ENCODE data around the gene TGFBR1.
"Not testable (repeated sequence)": the region's sequence is repeated elsewhere in the genome, so short reads cannot be mapped to it uniquely, and the experiment has no call there.

The TGFBR1 gene

DNA sequence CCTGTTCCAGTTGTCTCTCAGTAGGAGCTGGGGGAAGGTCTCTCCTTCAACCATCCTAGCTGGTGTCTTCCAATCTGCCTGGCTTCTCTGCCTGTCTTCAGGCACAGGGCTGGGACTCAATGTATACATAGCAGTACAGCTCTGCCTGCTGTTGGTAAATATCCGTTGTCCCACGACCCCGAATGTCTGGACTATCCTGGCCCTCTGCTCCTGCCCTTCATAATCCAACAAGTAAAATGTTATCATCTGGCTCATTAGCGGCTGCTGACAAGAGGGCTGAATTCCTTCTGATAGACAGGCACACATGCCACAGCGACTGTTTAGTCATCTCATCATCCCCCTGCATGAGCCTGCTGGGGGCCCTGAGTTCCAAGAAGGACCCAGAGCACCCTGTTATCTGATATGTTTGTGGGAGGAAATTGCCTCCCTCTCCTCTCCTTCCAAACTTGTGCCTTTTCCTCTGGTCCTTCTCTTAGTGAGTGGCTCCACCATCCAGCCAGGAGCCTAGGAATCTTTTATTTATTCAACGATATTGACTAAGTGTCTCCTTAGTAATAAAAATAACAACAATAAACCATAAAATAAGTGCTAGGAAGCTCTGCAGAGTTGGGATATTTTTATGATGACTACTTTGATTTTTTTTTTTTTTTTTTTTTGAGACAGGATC lies 29.5 kb upstream of the TGFBR1 start:
- in situ Hi-C loops (cut with HindIII; ENCODE audit: low sequenced_read_pairs) = no loop called here

DNA sequence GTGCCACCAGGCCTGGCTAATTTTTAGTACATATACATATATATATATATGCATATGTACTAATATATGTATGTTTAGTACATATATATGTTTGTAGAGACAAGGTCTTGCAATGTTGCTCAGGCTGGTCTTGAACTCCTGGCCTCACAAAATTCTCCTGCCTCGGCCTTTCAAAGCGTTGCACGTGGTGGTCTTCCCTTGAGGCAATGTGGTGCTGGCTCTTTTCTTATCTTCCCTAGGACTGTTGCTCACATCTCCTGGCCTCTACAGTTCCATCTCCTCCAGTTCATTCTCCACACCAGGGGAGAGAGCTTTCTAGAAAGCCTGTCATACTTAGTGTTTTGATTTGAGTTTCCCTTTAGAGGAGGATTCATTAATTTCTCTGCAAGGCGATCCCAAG lies 28.9 kb upstream of the TGFBR1 start:
- in situ Hi-C loops (cut with HindIII; ENCODE audit: low sequenced_read_pairs) = no loop called here

- in situ Hi-C loops (cut with HindIII; ENCODE audit: low sequenced_read_pairs) = no loop called here
These were observed 28.3 kb upstream of the TGFBR1 start for GRCh38 chr9:99076483-99077171.

DNA sequence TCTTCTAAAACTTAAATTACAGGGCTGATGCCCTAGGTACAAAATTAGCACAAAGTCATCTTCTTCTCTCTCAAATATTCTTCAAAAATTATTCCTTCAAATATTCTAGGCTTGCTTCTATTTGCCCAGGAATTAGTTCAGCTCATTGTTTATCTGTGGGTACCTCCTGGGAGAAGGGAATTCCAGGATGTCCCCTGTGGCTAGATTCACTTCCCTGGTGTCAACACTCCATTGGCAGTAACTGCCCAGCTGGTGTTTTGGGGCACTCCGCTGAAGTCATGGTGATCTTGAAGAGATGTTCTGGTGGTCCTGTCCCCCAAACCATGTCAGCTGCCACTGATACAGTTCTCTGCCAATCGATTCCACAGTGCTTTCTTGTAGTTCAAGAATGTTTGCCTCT lies 26.2 kb upstream of the TGFBR1 start:
- in situ Hi-C loops (cut with HindIII; ENCODE audit: low sequenced_read_pairs) = no loop called here

- in situ Hi-C loops (cut with HindIII; ENCODE audit: low sequenced_read_pairs) = no loop called here
These were observed 25.4 kb upstream of the TGFBR1 start for GRCh38 chr9:99079542-99079941.

DNA sequence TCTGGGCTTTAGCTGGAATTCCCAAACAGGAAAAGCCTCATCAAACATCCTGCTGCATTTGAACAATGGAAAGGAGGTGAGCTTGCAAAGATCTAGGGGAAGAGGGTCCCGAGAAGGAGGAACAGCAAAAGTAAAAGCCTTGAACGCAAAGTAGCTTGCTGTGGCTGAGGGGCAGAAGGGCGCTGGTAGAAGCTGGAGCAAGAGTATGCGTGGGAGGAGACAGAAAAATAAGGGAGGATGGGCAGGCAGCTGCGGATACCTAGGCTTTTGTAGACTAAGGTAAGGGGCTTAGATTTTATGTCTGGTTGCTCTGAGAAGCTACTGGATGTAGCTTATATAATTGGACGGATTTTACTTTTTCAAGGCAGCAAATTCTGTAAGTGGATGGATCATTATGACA lies 21.9 kb upstream of the TGFBR1 start:
- in situ Hi-C loops (cut with HindIII; ENCODE audit: low sequenced_read_pairs) = no loop called here

- in situ Hi-C loops (cut with HindIII; ENCODE audit: low sequenced_read_pairs) = no loop called here
These were observed 18.7 kb upstream of the TGFBR1 start for GRCh38 chr9:99085949-99086948.

GRCh38 chr9:99087462-99087861 lies 17.5 kb upstream of the TGFBR1 start:
- in situ Hi-C loops (cut with HindIII; ENCODE audit: low sequenced_read_pairs) = no loop called here

GRCh38 chr9:99090336-99091130 lies 14.4 kb upstream of the TGFBR1 start:
- in situ Hi-C loops (cut with HindIII; ENCODE audit: low sequenced_read_pairs) = no loop called here

DNA sequence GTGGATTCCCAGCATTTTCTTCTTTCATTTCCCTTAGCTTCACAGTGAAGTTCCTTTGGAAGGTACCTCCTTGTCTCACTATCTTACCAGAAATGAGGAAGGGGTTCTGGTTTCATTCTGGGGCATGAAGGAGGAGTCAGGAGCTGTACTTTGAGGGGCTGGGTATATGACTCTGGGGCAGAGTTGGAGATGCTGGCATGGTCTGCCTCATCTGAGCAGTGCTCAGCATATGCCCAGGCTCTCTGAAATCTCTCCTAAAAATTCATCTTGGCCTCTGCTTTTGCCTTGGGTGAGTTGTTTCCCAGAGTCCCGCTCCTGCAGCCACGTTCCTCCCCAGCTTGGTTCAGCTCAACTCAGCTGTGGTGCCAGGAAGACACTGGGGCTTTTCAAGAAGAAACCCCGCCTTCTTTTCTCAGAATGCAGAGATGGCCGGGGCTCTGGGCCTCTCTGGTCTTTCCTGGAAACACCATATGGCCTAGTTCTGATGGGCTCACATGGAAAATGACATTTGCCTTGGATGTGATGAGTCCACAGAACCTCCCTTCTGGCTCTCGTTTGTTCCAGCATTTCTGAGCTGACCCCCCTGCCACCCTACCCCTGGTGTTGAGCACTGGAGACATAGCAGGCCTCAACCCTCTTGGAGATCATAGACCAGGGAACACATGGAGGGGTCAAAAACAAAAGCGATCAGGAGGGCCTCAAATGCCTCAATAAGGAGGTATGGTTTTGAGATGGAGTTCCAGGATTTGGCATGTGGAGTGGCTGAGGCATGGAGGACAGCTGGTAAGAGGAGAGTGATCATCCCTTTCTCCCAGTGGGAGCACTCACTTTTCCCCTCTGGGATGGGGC lies 12.0 kb upstream of the TGFBR1 start:
- in situ Hi-C loops (cut with HindIII; ENCODE audit: low sequenced_read_pairs) = no loop called here

DNA sequence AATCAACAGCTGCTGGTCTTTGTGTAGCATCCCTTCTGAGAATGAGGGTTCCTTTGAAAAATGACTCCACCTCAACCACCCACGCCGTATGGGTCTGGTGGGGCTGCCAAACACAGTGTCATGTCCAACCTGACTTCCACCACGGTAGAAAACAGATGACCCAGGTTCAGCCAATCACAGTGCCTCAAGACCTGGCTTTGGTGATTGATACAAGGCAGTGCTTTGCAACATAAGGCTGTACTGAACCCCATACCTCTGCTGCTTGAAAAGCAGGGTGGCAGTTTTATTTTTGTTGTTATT lies 11.5 kb upstream of the TGFBR1 start:
- in situ Hi-C loops (cut with HindIII; ENCODE audit: low sequenced_read_pairs) = no loop called here

- in situ Hi-C loops (cut with HindIII; ENCODE audit: low sequenced_read_pairs) = no loop called here
These were observed 9.3 kb upstream of the TGFBR1 start for GRCh38 chr9:99095565-99095964.

GRCh38 chr9:99096409-99096808 lies 8.5 kb upstream of the TGFBR1 start:
- in situ Hi-C loops (cut with HindIII; ENCODE audit: low sequenced_read_pairs) = no loop called here

DNA sequence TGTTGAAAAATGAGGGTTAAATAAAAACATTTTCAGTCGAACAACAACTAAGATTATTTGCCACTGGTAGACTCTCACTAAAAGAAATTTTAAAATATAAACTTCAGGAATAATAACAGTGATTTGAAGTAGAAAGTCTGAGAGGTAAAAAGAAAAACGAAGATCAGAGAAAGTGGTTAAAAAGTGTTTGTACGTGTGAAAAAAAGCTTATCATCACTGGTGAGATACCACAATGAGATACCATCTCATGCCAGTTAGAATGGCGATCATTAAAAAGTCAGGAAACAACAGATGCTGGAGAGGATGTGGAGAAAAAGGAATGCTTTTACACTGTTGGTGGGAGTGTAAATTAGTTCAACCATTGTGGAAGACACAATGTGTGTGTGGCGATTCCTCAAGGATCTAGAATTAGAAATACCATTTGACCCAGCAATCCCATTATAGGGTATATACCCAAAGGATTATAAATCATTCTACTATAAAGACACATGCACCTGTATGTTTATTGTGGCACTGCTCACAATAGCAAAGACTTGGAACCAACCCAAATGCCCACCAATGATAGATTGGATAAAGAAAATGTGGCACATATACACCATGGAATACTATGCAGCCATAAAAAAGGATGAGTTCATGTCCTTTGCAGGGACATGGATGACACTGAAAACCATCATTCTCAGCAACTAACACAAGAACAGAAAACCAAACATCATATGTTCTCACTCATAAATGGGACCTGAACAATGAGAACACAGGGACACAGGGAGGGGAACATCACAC lies 4.9 kb upstream of the TGFBR1 start:
- in situ Hi-C loops (cut with HindIII; ENCODE audit: low sequenced_read_pairs) = not testable (repeated sequence)

- in situ Hi-C loops (cut with HindIII; ENCODE audit: low sequenced_read_pairs) = no loop called here
These were observed 3.6 kb upstream of the TGFBR1 start for GRCh38 chr9:99101271-99101670.

GRCh38 chr9:99101812-99102211 lies 3.1 kb upstream of the TGFBR1 start:
- in situ Hi-C loops (cut with HindIII; ENCODE audit: low sequenced_read_pairs) = no loop called here

GRCh38 chr9:99103054-99103895 lies 1.6 kb upstream of the TGFBR1 start:
- in situ Hi-C loops (cut with HindIII; ENCODE audit: low sequenced_read_pairs) = no loop called here

DNA sequence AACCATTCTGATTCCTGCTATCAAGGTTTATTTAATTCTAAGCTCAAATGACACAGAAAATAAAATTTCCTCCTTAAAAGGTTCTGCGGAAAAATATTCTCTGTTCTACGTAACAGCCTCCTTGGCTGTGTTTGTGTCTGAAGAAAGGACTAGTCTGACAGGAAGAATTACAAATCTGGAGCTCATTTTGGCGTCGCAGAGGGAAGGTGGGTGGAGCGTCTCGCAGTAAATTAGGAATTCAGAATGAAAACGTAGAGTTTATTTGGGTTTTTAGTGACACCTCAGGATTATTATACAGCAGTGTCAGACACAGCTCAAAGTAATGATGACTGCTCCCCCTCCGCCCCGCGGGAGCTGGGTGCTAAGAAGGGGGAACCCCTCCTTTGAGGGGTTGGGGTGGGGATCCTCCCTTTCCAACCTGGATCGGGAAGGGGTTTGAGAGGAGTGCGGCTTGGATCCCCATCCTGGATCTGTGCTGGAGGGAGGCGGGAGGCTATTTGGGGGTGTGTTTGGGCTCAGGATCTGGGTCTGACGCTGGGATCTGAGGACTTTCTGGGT lies 933 bp upstream of the TGFBR1 start:
- in situ Hi-C loops (cut with HindIII; ENCODE audit: low sequenced_read_pairs) = no loop called here

Data from endothelial cell of hepatic sinusoid (primary cell).